PC-9 (cell line): Measurements from ENCODE around the gene PLEKHM1.

Experiments
- EZH2 ChIP-seq: fragments of 200-600 bp; sonication (generic); IDR thresholded peaks from 2 replicates; pipeline ENCODE4 v1.8.0; 2017; ENCODE audit warnings: antibody characterized with exemption, low read depth
- TF ChIP-seq, protein P1 (sequence below): fragments of 200-600 bp; sonication (generic); conservative IDR thresholded peaks from 2 replicates; pipeline ENCODE4 v1.6.1; 2017; ENCODE audit warnings: mixed run types, antibody characterized with exemption, mild to moderate bottlenecking, moderate library complexity

DNA sequence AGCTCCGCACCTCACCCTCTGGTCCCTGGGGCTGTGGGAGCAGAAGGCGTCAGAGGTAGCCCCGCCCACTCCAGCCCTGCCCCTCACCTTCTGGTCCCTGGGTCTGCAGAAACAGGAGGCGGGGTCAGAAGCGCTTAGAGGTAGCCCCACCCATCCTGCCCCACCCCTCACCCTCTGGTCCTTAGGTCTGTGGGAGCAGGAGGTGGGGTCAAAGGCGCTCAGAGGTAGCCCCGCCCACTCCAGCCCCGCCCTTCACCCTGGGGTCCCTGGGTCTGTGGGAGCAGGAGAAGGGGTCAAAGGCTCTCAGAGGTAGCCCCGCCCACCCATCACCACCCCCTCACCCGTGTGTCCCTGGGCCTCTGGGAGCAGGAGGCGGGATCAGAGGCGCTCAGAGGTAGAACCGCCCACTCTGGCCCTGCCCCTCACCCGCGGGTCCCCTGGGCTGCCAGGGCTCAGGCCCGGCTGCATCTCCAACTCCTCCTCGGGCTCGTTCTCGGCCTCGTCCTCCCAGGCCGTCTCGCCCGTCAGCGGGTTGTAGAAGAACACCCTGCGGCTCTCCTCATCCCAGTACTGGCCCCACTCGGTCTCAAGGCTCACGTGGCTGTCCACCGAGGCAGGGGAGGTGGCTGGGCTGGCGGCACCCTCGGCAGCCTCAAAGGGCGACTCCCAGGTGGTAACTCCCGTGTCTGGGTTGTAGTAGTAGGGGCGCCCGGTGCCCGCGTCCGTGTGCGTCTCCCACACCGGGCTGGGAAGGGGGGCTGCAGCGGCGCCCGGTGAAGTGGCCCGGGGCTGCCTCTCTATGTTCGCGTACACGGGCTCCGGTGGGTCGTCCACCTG is 85.1 kb downstream of the PLEKHM1 start:
- TF ChIP-seq, protein P1, sequence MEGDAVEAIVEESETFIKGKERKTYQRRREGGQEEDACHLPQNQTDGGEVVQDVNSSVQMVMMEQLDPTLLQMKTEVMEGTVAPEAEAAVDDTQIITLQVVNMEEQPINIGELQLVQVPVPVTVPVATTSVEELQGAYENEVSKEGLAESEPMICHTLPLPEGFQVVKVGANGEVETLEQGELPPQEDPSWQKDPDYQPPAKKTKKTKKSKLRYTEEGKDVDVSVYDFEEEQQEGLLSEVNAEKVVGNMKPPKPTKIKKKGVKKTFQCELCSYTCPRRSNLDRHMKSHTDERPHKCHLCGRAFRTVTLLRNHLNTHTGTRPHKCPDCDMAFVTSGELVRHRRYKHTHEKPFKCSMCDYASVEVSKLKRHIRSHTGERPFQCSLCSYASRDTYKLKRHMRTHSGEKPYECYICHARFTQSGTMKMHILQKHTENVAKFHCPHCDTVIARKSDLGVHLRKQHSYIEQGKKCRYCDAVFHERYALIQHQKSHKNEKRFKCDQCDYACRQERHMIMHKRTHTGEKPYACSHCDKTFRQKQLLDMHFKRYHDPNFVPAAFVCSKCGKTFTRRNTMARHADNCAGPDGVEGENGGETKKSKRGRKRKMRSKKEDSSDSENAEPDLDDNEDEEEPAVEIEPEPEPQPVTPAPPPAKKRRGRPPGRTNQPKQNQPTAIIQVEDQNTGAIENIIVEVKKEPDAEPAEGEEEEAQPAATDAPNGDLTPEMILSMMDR: no peak
- TF ChIP-seq EZH2: no peak
